RWPE1 (cell line): Measurements from ENCODE around the gene A1BG.

Experiments used
- CTCF ChIA-PET: fragments of 350-600 bp; sonication (Branson Sonifier 250); formaldehyde crosslinking; extraction: SDS; loops from one replicate; lab custom pipeline; 2021; lab: Yijun Ruan, JAX
- POLR2A ChIA-PET: fragments of 400-600 bp; formaldehyde crosslinking; extraction: SDS; loops from one replicate; lab custom pipeline; 2020; ENCODE audit warnings: antibody characterized with exemption; ENCODE audit not compliant: low non-redundant PET; lab: Yijun Ruan, JAX
- DNase-seq: peaks from one replicate; pipeline ENCODE4 v3.0.0; 2012; ENCODE audit warnings: low spot score
- H3K27ac ChIP-seq: fragments of 450-650 bp; 2 replicates; pipeline ENCODE4 v1.5.1; 2017
- TF ChIP-seq, protein P1 (sequence below): fragments of 450-650 bp; conservative IDR thresholded peaks from 2 replicates; pipeline ENCODE4 v1.5.1; 2017; ENCODE audit warnings: low read depth, mild to moderate bottlenecking

A1BG gene

DNA sequence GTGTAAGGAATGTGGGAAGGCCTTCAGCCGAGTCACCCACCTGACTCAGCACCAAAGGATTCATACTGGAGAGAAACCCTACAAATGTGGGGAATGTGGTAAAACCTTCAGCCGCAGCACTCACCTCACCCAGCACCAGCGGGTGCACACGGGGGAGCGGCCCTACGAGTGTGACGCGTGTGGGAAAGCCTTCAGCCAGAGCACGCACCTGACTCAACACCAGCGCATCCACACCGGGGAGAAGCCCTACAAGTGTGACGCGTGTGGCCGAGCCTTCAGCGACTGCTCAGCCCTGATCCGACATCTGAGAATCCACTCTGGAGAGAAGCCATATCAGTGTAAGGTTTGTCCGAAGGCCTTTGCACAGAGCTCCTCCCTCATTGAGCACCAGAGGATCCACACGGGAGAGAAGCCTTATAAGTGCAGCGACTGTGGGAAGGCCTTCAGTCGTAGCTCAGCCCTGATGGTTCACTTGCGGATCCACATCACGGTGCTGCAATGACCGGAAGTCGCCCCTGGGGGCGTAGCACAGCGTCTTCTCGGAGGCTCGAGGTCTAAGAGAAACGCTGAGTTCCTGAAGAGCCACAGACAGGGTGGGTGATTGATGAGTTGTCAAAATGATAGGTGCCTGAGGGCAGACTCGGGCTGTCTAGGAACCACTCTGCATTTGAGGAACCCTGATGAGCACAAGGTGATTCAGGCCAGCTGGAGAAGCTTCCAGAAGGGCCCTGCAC, 14.3 kb downstream of the A1BG start:
- TF ChIP-seq, protein P1, sequence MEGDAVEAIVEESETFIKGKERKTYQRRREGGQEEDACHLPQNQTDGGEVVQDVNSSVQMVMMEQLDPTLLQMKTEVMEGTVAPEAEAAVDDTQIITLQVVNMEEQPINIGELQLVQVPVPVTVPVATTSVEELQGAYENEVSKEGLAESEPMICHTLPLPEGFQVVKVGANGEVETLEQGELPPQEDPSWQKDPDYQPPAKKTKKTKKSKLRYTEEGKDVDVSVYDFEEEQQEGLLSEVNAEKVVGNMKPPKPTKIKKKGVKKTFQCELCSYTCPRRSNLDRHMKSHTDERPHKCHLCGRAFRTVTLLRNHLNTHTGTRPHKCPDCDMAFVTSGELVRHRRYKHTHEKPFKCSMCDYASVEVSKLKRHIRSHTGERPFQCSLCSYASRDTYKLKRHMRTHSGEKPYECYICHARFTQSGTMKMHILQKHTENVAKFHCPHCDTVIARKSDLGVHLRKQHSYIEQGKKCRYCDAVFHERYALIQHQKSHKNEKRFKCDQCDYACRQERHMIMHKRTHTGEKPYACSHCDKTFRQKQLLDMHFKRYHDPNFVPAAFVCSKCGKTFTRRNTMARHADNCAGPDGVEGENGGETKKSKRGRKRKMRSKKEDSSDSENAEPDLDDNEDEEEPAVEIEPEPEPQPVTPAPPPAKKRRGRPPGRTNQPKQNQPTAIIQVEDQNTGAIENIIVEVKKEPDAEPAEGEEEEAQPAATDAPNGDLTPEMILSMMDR: no peak; the same call in 1 of the 2 replicates
- POLR2A ChIA-PET: no interaction called here
- no peak overlapping the region for H3K27ac ChIP-seq
- no peak for DNase-seq
- CTCF ChIA-PET: no interaction called here

GRCh38 chr19:58338336-58338735, 15.0 kb downstream of the A1BG start:
- no peak for DNase-seq
- ChIA-PET CTCF (interaction anchor here (0.6 kb wide), 1 partner anchor 73 kb away, joined by 3 read pairs; no protein-coding TSS in a partner anchor), POLR2A (no interaction called here)
- no peak overlapping the region for H3K27ac ChIP-seq
- TF ChIP-seq, protein P1: no peak

DNA sequence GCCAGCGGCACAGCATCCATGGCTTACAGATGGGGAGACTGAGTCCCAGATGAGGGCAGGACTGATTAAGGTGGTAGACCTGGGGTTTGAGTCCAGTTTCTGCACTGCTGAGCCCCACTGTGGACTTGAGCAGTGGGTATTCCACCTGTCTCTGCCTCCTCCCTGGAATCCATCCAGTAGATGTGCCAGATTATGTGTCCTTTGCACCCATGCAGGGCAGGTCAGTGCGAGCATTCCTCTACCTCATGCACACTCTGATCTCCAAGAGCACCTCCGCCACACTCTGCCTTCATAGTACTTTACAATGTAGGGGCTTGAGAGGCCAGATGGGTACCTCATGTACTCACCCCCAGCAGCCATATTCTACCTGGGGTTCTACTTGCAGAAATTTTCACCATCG, 16.5 kb downstream of the A1BG start:
- ChIA-PET CTCF (no interaction called here), POLR2A (interaction anchor here (0.7 kb wide), 1 partner anchor 105 kb away, joined by 3 read pairs; no protein-coding TSS in a partner anchor)
- TF ChIP-seq, protein P1: no peak
- no peak overlapping the region for H3K27ac ChIP-seq
- DNase-seq: no peak

- H3K27ac ChIP-seq: no peak overlapping the region
- CTCF ChIA-PET: no interaction called here
- TF ChIP-seq, protein P1: no peak
- DNase-seq: no peak
- POLR2A ChIA-PET: interaction anchor here (0.7 kb wide), 1 partner anchor 104 kb away, joined by 3 read pairs; no protein-coding TSS in a partner anchor
These were observed 17.1 kb downstream of the A1BG start for GRCh38 chr19:58336216-58336615.

DNA sequence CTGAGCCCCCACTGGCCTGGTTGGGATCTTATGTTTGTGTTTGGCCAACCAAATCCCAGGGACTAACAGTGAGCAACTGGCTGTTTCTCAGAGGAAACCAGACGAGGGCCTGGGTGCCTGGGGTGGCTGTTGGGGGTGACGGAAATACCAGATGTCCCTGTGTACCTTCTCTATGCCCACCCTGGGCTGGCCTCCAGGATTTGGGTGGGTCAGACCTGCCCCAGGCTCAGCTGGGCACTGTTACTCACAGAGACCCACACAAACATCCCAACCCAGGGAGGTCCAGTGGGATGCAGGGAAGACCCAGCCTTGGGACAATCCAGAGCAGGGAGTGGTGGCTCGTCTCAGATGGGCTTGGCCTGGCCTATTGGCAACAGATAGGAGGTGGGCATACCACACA, 17.7 kb downstream of the A1BG start:
- TF ChIP-seq, protein P1: no peak
- H3K27ac ChIP-seq: no peak overlapping the region
- DNase-seq: no peak
- ChIA-PET POLR2A (no interaction called here), CTCF (no interaction called here)

DNA sequence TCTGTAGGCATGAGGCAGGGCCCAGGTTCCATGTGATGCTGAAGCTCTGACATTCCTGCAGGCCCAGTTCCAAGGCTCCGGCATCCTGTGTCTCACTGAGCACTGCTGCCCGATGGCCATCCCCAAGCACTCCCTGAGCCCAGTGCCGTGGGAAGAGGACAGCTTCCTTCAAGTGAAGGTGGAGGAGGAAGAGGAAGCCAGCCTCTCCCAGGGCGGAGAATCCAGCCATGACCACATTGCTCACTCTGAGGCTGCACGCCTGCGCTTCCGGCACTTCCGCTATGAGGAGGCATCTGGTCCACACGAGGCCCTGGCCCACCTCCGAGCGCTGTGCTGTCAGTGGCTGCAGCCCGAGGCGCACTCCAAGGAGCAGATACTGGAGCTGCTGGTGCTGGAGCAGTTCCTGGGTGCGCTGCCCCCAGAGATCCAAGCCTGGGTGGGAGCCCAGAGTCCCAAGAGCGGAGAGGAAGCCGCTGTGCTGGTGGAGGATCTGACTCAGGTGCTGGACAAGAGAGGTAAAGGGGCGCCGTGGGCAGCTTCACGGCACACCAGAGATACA, 18.5 kb downstream of the A1BG start:
- no peak overlapping the region for H3K27ac ChIP-seq
- TF ChIP-seq, protein P1: no peak
- no peak for DNase-seq
- POLR2A ChIA-PET: no interaction called here
- CTCF ChIA-PET: no interaction called here
